ENCODE measurements around the gene SLMAP.

The SLMAP gene

DNA sequence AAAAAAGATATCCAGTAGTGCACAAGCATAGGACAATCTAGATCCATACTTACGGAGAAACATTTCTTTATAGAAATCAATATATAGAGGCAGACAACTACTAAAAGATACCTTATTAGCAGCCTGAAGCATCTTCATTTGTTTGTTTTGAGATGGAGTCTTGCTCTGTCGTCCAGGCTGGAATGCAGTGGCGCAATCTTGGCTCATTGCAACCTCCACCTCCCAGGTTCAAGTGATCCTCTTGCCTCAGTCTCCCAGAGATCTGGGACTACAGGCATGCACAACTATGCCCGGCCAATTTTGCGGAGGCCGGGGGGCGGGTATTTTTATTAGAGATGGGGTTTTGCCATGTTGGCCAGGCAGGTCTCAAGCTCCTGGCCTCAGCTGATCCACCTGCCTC, 18.3 kb upstream of the SLMAP start:
- DNase-seq, result no peak
- no peaks in the 10 kb centered on the region for H3K4me1 Mint-ChIP-seq
- no peak overlapping the region for H3K4me3 Mint-ChIP-seq
- no peaks in the 10 kb centered on the region for H3K9me3 Mint-ChIP-seq
- no peaks in the 10 kb centered on the region for H3K36me3 Mint-ChIP-seq
- no peak for ATAC-seq (replicated peaks)
- no peaks in the 10 kb centered on the region for H3K27me3 Mint-ChIP-seq
- no peak overlapping the region for H3K27ac Mint-ChIP-seq

DNA sequence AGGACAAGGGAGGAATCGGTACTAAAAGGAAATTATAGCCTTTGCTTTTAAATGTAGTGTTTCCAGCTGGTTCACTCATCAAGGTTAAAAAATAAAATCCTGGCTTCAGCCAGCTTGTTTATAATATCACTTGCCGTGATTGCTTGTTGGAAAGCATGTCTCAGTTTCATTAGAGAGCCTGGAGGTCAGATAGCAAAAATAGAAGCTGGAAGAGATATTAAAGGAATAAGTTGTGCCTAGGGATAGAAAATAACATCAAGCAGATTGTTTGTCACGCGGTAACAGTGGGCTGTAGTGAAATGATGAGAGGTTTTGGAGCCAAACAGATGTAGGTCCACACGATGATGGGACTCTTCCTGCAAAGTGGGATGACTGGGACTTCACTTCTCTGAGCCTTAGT, 17.7 kb upstream of the SLMAP start:
- Mint-ChIP-seq H3K4me3 (no peak overlapping the region), H3K4me1 (no peaks in the 10 kb centered on the region), H3K27me3 (no peaks in the 10 kb centered on the region), H3K36me3 (no peaks in the 10 kb centered on the region), H3K27ac (no peak overlapping the region), H3K9me3 (no peaks in the 10 kb centered on the region)
- ATAC-seq (replicated peaks) (no peak), DNase-seq (no peak)

DNA sequence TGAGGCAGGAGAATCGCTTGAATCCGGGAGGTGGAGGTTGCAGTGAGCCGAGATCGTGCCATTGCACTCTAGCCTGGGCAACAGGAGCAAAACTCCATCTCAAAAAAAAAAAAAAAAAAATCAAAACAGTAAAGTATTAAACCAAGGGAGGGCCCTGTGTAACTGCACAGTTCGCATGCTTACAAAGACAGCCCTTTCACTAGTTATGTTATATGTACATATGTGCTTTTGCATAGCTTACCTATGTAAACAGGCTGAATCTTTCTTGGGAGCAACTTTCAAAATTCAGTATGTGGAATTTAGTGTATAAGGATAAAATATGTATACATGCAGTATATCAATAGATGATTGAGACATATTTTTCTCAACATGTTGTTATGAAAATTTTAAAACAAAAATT, 16.1 kb upstream of the SLMAP start:
- Mint-ChIP-seq H3K4me3 (no peak overlapping the region), H3K9me3 (no peaks in the 10 kb centered on the region), H3K27ac (no peak overlapping the region), H3K4me1 (no peaks in the 10 kb centered on the region), H3K36me3 (no peaks in the 10 kb centered on the region), H3K27me3 (no peaks in the 10 kb centered on the region)
- DNase-seq (no peak), ATAC-seq (replicated peaks) (no peak)

DNA sequence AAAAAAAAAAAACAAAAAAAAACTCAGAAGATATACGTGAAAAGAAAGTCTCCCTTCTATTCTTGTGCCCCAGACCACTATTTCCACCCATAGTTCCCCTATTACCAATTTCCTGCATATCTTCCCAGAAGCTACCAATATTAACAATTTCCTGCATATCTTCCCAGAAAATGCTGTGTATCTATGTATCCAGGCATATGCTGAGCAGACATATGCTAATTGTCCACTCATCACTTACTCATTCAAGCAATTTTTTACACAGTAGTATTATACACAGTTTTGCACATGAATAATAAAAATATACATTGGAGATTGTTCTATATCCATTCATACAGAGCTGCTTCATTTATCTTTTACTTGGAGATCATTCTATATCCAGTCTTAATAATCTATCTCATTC, 12.6 kb upstream of the SLMAP start:
- ATAC-seq (replicated peaks) (no peak), DNase-seq (no peak)
- no peak overlapping the region for H3K4me3 Mint-ChIP-seq
- no peaks in the 10 kb centered on the region for H3K4me1 Mint-ChIP-seq
- no peaks in the 10 kb centered on the region for H3K36me3 Mint-ChIP-seq
- no peaks in the 10 kb centered on the region for H3K27me3 Mint-ChIP-seq
- no peaks in the 10 kb centered on the region for H3K9me3 Mint-ChIP-seq
- H3K27ac Mint-ChIP-seq, result no peak overlapping the region

DNA sequence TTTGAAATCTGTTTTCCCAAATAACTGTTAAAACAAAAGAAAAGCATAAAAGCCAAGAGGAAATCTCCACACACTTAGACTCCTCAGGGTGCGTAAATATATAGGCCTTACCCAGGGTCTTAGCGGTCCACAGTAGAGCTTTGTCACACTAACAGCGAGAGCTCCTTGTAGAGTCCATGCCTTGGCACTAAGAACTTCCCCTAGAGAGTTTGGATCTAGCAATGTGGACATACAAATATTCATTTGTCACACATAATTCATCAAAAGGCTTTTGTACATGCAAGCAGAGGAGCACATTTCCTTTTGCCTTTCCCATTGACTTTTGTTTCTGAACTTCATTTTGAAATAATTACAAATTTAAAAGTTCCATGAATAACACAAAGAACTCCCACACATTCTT, 11.0 kb upstream of the SLMAP start:
- H3K27ac Mint-ChIP-seq, result no peak overlapping the region
- H3K36me3 Mint-ChIP-seq, result no peaks in the 10 kb centered on the region
- no peaks in the 10 kb centered on the region for H3K27me3 Mint-ChIP-seq
- DNase-seq (no peak), ATAC-seq (replicated peaks) (no peak)
- H3K4me1 Mint-ChIP-seq, result no peaks in the 10 kb centered on the region
- H3K9me3 Mint-ChIP-seq, result no peaks in the 10 kb centered on the region
- H3K4me3 Mint-ChIP-seq, result no peak overlapping the region

DNA sequence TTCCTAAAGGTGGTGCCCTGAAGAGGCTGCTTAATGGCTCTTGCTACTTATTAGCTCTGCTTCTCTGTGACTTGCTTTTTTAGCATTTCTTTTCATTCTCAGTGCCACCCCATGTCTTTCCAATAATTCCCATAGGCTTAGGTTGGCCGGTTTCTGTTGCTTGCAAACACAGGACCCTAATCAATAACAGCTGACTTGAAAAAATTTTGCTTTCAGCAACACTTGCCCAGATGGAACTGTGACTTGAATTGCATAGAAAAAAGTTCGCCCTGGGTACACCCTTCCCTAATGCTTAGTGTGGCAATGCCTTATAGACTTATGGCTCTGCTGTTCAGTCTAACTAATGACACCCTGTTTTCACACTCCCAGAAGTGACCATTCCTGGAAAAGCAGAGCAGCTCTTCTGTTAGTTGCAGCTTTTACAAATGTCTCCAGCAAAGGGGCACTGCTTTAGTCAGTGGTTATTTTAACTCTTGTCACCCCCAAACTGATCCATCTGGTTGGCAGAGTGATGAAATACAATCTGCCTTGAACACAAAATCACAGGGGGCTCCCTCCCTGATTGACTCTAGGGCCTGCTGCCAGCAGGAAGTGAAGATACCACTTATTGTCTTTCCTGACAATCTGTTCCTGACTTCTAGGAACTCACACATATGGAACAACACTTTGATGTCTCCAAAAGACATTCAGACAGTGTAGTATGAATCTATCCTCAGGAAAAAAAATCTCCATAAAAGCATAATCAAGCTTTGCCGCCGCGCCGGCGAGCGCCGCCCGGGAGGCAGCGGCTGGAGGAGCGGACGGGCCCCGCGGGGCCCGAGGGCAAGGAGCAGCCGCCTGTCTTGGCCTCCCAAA, 9.7 kb upstream of the SLMAP start:
- Mint-ChIP-seq H3K4me1 (no peaks in the 10 kb centered on the region), H3K36me3 (no peaks in the 10 kb centered on the region), H3K27ac (no peak overlapping the region), H3K27me3 (no peaks in the 10 kb centered on the region), H3K9me3 (no peaks in the 10 kb centered on the region), H3K4me3 (no peak overlapping the region)
- ATAC-seq (replicated peaks) (no peak), DNase-seq (no peak)

DNA sequence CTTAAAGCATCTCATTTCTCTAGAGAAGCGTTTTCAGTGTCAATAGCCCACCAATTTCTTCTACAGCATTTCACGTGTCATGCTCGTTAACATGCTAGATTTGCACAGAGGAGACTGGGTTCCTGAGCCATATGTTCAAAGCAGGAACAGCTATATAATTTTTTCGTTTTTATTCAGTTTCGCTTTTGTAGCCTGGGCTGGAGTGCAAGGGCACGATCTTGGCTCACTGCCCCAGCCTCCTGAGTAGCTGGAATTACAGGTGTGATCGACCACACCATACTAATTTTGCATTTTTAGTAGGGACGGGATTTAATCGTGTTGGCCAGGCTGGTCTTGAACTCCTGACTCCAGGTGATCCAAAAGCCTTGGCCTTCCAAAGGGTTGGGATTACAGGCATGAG, 6.6 kb upstream of the SLMAP start:
- H3K27ac Mint-ChIP-seq, result no peak overlapping the region
- H3K4me3 Mint-ChIP-seq, result no peak overlapping the region
- no peaks in the 10 kb centered on the region for H3K4me1 Mint-ChIP-seq
- DNase-seq (no peak), ATAC-seq (replicated peaks) (no peak)
- no peaks in the 10 kb centered on the region for H3K27me3 Mint-ChIP-seq
- H3K9me3 Mint-ChIP-seq, result no peaks in the 10 kb centered on the region
- no peaks in the 10 kb centered on the region for H3K36me3 Mint-ChIP-seq

DNA sequence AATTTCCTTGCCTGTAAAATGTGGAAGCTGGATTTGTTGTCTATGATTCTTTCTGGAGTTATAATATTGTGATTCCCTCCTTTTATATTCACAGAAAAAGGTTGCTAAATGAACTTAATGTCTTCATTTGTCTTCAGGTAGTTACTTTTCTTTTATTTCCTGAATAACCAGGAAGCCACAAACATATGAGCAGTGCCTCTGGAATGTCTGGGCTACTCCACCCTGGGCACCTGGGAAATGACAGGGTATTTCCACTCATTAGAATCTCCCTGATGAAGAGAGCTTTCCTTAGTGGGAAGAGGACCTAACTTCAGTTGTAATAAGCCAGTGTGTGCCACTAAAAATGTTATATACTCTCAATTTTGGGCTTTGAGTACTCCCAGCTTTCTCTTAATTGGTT, 3.8 kb upstream of the SLMAP start:
- H3K9me3 Mint-ChIP-seq, result no peaks in the 10 kb centered on the region
- H3K4me3 Mint-ChIP-seq, result no peak overlapping the region
- DNase-seq, result no peak
- H3K36me3 Mint-ChIP-seq, result peaks cover 4 to 8% of the 10 kb centered on the region in 2 donors
- H3K27ac Mint-ChIP-seq, result no peak overlapping the region
- no peak for ATAC-seq (replicated peaks)
- peaks cover 2 to 11% of the 10 kb centered on the region in 2 donors for H3K4me1 Mint-ChIP-seq
- H3K27me3 Mint-ChIP-seq, result no peaks in the 10 kb centered on the region

DNA sequence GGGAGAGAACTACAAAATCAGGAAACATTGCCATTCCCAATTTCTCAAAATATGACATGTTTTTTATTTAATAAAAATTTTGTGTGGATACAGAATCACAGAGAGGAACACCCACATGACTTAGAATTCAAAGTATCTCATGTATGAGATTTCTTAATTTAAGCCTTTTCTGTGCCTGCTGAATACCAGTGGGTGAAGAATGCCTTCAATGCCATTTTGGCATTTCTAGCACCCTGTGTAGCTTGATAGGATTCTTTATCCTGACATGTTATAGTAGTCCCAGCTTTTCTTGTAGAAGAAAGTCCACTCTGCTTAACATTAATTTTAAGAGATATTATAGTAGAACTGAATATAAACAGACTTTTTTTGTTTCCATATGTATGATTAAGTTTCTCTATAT, 3.1 kb upstream of the SLMAP start:
- Mint-ChIP-seq H3K4me1 (peaks cover 6 to 18% of the 10 kb centered on the region in 2 donors), H3K27ac (no peak overlapping the region), H3K27me3 (no peaks in the 10 kb centered on the region), H3K36me3 (peaks cover 4 to 15% of the 10 kb centered on the region in 2 donors), H3K4me3 (no peak overlapping the region), H3K9me3 (no peaks in the 10 kb centered on the region)
- no peak for DNase-seq
- ATAC-seq (replicated peaks), result no peak

DNA sequence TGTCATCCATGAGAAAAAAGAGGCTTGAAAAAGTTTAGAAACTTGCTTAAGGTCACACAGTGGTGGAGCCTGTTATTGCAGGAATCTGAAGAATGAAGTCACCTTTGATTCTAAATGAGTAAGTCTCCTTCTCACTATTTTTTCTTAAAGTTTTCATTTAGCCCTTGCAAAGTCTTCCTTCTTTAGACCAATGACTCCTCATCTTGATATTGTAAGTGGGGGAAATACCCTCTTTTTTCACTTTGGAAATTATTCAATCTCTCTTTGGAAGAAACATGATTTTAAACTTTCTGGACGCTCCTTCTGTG, 787 bp upstream of the SLMAP start:
- peaks cover 7 to 21% of the 10 kb centered on the region in 2 donors for H3K4me1 Mint-ChIP-seq
- H3K27me3 Mint-ChIP-seq, result no peaks in the 10 kb centered on the region
- peak overlapping the region; percentile 97 for H3K27ac Mint-ChIP-seq
- peak; percentile 4 for DNase-seq
- peak in 1 of 2 donors; percentile 15 for ATAC-seq (replicated peaks)
- H3K9me3 Mint-ChIP-seq, result no peaks in the 10 kb centered on the region
- H3K36me3 Mint-ChIP-seq, result peaks cover 4 to 21% of the 10 kb centered on the region in 2 donors
- H3K4me3 Mint-ChIP-seq, result peak overlapping the region; percentile 92 to 96

DNA sequence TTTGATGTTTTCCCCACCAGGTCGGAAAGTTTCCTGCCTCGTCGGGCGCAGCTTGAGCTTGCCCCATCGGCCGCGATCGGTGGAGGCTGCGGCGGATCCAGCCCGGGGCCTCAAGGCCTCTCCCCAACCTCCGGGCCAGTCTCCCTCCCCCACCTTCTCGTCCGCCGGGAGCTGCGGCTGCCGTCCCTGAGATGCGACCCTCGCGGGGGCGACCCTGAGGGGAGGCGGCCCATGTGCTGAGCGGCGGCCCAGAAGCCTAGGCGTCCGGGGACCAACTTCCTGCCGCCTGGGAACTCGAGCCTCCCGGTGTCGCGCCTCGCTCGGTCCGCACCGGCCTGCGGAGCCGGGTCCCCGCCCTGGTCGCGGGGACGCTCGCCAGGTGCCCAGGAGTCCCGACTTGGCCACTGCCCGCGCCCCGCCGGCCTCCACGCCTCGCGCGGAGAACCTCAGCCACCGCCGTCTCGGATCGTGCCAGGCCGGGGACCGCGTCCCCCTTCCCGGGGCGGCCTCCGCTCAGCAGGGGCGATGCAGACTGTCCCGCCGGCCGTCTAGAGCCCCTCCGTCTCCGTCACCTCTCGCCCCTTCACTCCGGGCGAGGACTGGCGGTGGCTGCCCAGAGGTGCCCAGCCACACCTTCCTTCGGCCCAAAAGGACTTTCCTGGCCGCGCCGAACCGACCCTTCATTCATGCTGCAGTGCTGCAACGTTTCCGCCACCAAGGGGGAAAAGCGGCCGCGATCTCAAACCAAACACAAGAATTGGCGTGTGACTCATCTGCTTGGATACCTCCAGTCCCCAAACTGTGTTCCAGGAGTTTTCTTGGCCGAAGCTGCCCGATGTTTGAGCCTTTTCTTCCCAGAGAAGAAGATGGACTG, 656 bp downstream of the SLMAP start:
- Mint-ChIP-seq H3K27ac (peak overlapping the region; percentile 97), H3K4me3 (peak overlapping the region; percentile 92 to 96), H3K9me3 (no peaks in the 10 kb centered on the region), H3K27me3 (no peaks in the 10 kb centered on the region), H3K4me1 (peaks cover 7 to 21% of the 10 kb centered on the region in 2 donors), H3K36me3 (peaks cover 4 to 25% of the 10 kb centered on the region in 2 donors)
- DNase-seq (no peak), ATAC-seq (replicated peaks) (peak; percentile 29 to 38)

DNA sequence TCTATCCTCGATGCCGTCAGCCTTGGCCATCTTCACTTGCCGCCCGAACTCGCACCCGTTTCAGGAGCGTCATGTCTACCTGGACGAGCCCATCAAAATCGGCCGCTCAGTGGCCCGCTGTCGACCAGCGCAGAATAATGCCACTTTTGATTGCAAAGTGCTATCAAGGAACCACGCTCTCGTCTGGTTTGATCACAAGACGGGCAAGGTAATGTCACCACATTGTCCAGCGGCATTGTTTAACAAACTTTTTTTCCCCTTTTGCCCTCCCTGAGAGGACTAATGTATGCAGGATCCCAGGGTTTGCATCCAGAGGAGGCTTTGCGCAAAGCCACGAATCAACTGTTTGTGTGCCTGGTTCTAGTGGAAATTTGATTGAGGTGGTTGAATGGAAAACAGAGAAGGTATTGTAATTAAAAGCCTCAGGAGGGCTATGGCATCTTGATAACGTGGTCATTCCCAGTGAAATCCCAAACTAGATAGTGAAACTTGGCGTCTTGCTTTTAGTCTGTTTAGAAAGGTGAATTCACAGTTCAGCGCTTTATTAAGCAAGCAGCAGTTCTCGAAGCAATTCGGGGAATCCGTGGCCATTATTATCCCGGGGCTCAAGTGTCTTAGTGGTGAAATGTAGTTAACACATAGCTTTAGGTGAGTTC, 1.7 kb downstream of the SLMAP start:
- peaks cover 8 to 23% of the 10 kb centered on the region in 2 donors for H3K4me1 Mint-ChIP-seq
- ATAC-seq (replicated peaks) (no peak), DNase-seq (no peak)
- H3K4me3 Mint-ChIP-seq, result peak overlapping the region; percentile 92 to 96
- H3K9me3 Mint-ChIP-seq, result no peaks in the 10 kb centered on the region
- no peaks in the 10 kb centered on the region for H3K27me3 Mint-ChIP-seq
- peaks cover 6 to 27% of the 10 kb centered on the region in 2 donors for H3K36me3 Mint-ChIP-seq
- H3K27ac Mint-ChIP-seq, result no peak overlapping the region

DNA sequence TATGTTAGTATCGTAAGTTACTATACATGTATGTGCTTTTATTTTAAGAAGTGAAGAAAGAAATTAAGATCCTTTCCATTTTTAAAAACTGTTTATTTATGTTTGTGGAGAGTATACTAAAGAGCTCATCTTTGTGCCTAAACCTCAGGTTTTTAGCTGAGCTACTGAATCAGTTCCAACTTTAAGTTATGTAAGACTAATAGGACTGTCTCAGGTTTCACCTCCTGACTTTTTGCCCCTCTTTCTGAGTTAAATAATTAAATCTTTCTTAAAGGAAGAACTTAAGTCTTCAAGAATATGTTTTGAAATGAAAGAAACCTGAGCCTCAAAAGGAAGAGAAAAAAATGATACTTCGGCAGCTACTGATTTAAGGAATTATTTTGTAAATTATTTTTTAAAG, 2.6 kb downstream of the SLMAP start:
- Mint-ChIP-seq H3K9me3 (no peaks in the 10 kb centered on the region), H3K36me3 (peaks cover 16 to 32% of the 10 kb centered on the region in 2 donors), H3K4me1 (peaks cover 14 to 32% of the 10 kb centered on the region in 2 donors), H3K27me3 (no peaks in the 10 kb centered on the region), H3K27ac (no peak overlapping the region), H3K4me3 (no peak overlapping the region)
- ATAC-seq (replicated peaks) (no peak), DNase-seq (no peak)

DNA sequence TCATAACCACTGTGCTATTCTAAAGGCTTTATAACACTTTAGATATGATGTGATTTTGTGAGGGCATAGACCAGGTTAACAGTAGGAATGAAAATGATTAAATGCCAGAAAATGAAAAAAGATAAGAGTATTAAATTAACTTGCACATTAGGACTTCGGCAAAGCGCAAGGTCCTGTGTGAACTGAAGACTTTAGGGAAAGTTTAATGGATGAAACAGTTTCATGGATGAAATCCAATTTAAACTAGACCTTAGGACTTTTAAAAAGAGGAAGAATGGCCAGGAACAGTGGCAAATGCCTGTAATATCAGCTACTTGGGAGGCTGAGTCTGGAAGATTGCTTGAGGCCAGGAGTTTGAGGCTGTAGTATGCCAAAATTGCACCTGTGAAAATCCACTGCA, 8.7 kb downstream of the SLMAP start:
- peaks cover 21 to 44% of the 10 kb centered on the region in 2 donors for H3K4me1 Mint-ChIP-seq
- H3K9me3 Mint-ChIP-seq, result no peaks in the 10 kb centered on the region
- H3K4me3 Mint-ChIP-seq, result no peak overlapping the region
- peaks cover 42 to 50% of the 10 kb centered on the region in 2 donors for H3K36me3 Mint-ChIP-seq
- ATAC-seq (replicated peaks) (no peak), DNase-seq (no peak)
- no peaks in the 10 kb centered on the region for H3K27me3 Mint-ChIP-seq
- H3K27ac Mint-ChIP-seq, result no peak overlapping the region

Measured in stimulated activated naive B cell treated with anti-CD40 and anti-IgM and Interleukin-4, amounts not matched to agents 10 μg/mL and 1 μg/mL and 100 μg/mL, for 72 hours (primary cell).